COR-L47 (cell line): ENCODE data around the gene SPANXA1.
"Not testable (repeated sequence)": the region's sequence is repeated elsewhere in the genome, so short reads cannot be mapped to it uniquely, and the experiment has no call there.

ENCODE experiments used
- DNase-seq: peaks from one replicate; lab custom pipeline; 2025; lab: John Stamatoyannopoulos, UW

The SPANXA1 gene, protein sequence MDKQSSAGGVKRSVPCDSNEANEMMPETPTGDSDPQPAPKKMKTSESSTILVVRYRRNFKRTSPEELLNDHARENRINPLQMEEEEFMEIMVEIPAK

DNA sequence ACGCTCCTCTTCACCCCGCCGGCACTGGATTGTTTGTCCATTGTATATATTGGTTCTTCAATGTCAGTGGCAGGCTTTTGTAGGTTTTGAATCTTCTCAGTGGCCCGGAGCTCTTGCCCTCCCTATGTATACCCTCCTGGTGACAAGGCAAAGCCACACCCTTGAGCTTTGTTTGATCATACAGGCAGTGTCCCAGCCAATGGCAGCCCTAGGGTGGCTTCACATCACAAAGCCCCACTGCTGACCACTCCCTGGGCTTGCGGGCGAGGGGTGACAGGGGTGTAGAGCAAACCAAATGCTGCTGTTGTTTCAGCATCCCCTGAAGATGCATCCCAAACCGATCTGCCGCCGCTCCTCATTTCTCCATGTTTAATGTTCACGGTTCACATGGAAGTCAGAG, at the start of gene SPANXA1:
Gene SPANXA1 (minus strand): TSS at position 101 of the 400 bp plus-strand sequence. CDS start 60 bp downstream, at position 41.
- not testable (repeated sequence) for DNase-seq

DNA sequence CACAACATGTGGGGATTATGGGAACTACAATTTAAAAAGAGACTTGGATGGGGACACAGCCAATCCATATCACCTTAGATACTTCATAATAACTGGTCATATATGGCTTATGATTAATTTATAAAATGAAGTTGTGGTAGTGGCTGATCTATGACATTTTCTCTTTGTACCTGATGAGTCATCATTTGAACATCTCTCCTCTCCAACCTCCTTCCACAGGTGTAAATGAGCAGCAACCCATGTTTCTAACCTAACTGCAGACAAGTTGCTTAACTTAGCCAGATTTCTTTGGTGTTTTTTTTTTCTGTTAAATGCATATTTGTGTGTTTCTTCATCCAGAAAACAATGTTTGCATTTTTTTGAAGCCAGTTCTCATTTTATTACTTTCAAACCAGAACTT, 47.6 kb upstream of the SPANXA1 start:
- DNase-seq, result no peak

DNA sequence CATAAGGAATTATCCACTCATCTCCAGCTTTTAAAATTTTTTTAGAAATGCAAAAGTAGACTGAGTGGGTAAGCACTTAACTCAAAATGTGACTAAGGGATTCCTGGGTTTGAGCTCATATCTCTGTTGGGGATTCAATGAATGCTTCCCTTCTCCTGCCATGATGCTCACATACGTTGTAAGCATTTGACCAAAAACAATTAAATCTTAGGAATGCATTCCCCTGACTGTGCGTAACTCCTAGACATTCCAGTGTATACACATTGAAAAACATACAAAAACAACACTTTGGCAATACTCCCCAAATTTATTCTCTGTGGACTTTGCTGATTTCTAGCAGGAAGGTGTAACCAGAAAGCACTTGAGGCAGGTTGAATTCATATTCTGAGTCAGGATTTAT, 34.8 kb upstream of the SPANXA1 start:
- no peak for DNase-seq

DNA sequence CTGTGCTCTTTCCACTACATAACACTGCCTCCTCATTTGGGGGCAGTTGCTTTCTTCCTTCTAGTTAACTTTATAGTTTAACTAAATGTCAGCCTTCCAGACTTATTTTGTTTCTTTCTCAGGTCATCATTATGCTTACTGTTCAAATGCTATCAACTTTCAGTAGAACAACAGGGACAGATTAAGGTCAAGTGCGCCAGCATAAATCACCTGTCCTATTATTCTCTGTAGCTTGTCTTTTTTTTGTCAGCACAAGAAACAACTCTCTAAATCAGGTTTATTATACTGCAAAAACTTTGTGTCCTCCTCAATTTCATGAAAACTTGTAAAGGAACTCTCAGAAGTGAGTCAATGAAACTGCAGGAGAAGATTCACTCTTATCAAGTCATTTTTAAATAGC, 24.6 kb upstream of the SPANXA1 start:
- DNase-seq, result no peak

DNA sequence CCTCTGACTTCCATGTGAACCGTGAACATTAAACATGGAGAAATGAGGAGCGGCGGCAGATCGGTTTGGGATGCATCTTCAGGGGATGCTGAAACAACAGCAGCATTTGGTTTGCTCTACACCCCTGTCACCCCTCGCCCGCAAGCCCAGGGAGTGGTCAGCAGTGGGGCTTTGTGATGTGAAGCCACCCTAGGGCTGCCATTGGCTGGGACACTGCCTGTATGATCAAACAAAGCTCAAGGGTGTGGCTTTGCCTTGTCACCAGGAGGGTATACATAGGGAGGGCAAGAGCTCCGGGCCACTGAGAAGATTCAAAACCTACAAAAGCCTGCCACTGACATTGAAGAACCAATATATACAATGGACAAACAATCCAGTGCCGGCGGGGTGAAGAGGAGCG, 4.9 kb upstream of the SPANXA1 start, which contains the start of gene SPANXA2:
Gene SPANXA2 (plus strand): TSS at position 301 of the 400 bp plus-strand sequence. CDS start 60 bp downstream, at position 361.
- DNase-seq, result not testable (repeated sequence)

DNA sequence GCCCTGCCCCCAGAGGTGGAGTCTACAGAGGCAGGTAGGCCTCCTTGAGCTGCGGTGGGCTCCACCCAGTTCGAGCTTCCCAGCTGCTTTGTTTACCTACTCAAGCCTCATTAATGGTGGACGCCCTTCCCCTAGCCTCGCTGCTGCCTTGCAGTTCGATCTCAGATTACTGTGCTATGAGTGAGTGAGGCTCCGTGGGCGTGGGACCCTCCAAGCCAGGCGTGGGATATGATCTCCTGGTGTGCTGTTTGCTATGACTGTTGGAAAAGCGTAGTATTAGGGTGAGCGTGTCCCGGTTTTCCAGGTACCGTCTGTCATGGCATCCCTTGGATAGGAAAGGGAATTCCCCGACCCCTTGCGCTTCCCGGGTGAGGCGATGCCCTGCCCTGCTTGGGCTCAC, 42.0 kb downstream of the SPANXA1 start:
- not testable (repeated sequence) for DNase-seq
